Gastroesophageal sphincter (tissue), 3 donors: Measurements from ENCODE around the gene C2CD4C.

Experiments used
- EP300 ChIP-seq: sonication (generic); formaldehyde crosslinking; IDR thresholded peaks from one replicate; pipeline ENCODE4 v1.6.1; 2017; ENCODE audit warnings: antibody characterized with exemption, mild to moderate bottlenecking
- POLR2A ChIP-seq, 2 donors: fragments of 450-650 bp; IDR thresholded peaks; one replicate each; pipeline ENCODE4 v1.6.1; 2017; ENCODE audit warnings: antibody characterized with exemption in 2 of 2, mild to moderate bottlenecking in 2 of 2, moderate library complexity in 1 of 2
- POLR2AphosphoS5 ChIP-seq: sonication (generic); formaldehyde crosslinking; IDR thresholded peaks from one replicate; pipeline ENCODE4 v1.6.1; 2017; ENCODE audit warnings: antibody characterized with exemption
- TF ChIP-seq, protein P1 (sequence below), 4 experiments: fragments of 200-600 bp in 2 of 4; fragments of 450-650 bp in 2 of 4; sonication (generic) in 1 of 4; IDR thresholded peaks; one replicate each; pipeline ENCODE4 v1.5.1; 2017 to 2019; ENCODE audit warnings: antibody characterized with exemption in 4 of 4, mild to moderate bottlenecking in 2 of 4, moderate library complexity in 2 of 4

DNA sequence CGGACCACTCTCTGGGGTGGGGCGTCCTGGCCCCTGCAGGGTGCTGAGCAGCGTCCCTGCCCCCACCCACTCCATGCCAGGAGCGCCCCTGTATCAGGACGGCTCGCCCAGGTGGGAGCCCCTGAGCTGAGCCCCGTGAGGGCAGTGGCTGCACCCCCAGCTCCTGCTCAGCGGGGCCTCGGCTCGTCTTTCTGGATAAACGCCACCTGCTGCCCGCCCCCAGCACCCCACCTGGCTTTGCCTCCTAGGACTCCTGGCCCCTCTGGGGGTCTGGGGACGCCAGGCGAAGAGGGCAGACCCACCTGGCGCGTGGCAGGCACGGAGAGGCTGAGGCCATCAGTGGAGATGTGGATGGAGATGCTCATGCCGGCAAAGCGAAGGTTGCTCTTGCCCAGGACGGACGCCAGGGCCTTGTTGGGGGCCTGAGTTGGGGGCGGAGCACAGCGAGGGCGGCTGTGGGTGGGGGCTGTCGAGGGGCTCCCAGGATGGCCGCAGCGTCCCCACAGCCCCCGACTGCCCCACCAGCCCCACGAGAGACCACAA lies 29.5 kb upstream of the C2CD4C start:
- TF ChIP-seq, protein P1, sequence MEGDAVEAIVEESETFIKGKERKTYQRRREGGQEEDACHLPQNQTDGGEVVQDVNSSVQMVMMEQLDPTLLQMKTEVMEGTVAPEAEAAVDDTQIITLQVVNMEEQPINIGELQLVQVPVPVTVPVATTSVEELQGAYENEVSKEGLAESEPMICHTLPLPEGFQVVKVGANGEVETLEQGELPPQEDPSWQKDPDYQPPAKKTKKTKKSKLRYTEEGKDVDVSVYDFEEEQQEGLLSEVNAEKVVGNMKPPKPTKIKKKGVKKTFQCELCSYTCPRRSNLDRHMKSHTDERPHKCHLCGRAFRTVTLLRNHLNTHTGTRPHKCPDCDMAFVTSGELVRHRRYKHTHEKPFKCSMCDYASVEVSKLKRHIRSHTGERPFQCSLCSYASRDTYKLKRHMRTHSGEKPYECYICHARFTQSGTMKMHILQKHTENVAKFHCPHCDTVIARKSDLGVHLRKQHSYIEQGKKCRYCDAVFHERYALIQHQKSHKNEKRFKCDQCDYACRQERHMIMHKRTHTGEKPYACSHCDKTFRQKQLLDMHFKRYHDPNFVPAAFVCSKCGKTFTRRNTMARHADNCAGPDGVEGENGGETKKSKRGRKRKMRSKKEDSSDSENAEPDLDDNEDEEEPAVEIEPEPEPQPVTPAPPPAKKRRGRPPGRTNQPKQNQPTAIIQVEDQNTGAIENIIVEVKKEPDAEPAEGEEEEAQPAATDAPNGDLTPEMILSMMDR (IDR thresholded peaks at IDR 0.05), result no peak
- TF ChIP-seq POLR2A (IDR thresholded peaks at IDR 0.05) (no peak), EP300 (no peak), POLR2AphosphoS5 (no peak)
